ENCODE data around the gene FOXF1.

FOXF1 gene

DNA sequence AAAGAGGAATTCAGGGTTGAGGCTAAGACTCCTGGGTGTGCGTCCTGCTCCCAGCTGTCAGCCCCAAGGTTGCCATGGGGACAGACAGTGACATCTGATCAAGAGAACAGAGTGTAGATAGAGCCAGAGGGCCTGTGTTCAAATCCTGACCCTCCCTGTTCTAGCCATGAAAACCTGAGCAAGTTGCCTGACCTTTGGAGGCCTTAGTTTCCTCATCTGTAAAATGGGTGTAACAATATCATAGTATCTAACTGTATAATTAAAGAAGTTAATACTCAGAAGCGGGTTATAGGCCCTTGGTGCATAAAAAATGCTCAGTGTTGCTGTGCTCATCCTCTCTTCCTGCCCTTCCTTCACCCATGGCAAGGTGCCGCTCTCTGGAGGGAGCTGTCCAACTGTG lies 28.7 kb upstream of the FOXF1 start:
- TF ChIP-seq CTBP1 (IDR thresholded peaks at IDR 0.05; ENCODE audit: borderline replicate concordance) (no peak), FOXA1 (IDR thresholded peaks at IDR 0.05) (no peak), FOXK2 (IDR thresholded peaks at IDR 0.05) (no peak), ZNF384 (IDR thresholded peaks at IDR 0.05) (no peak), L3MBTL2 (conservative IDR thresholded peaks at IDR 0.05) (no peak), BHLHE40 (IDR thresholded peaks at IDR 0.05; ENCODE audit: borderline replicate concordance) (no peak), HDGF (IDR thresholded peaks at IDR 0.05; ENCODE audit: borderline replicate concordance) (no peak), SP1 (IDR thresholded peaks at IDR 0.05) (no peak), FOXM1 (IDR thresholded peaks at IDR 0.05; ENCODE audit: borderline replicate concordance) (no peak)
- ChIA-PET CTCF (no interaction called here), POLR2A (no interaction called here)
- no peak for DNase-seq (ENCODE audit: extremely low spot score)

DNA sequence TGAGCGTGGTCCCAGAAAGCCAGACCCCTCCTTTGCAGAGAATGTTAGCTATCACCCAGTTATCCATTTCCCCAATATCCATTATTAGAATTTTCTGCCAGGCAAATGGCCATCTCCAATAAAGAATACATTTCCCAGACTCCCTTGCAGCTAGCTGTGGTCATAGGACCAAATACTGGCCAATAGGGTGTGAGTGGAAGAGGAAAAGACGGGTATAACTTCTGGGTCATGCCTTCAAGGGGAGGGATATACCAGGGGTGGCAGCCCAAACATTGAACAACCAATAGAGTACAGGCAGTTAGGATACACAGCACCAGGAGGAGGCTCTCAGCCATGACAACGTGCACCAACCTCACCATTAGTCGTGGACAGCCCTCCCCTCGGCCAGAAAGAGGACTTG lies 26.1 kb upstream of the FOXF1 start:
- no peak for TF ChIP-seq FOXM1 (IDR thresholded peaks at IDR 0.05; ENCODE audit: borderline replicate concordance)
- no peak for TF ChIP-seq CTBP1 (IDR thresholded peaks at IDR 0.05; ENCODE audit: borderline replicate concordance)
- TF ChIP-seq TARDBP (IDR thresholded peaks at IDR 0.05): no peak
- ChIA-PET CTCF (no interaction called here), POLR2A (no interaction called here)
- no peak for DNase-seq (ENCODE audit: extremely low spot score)

DNA sequence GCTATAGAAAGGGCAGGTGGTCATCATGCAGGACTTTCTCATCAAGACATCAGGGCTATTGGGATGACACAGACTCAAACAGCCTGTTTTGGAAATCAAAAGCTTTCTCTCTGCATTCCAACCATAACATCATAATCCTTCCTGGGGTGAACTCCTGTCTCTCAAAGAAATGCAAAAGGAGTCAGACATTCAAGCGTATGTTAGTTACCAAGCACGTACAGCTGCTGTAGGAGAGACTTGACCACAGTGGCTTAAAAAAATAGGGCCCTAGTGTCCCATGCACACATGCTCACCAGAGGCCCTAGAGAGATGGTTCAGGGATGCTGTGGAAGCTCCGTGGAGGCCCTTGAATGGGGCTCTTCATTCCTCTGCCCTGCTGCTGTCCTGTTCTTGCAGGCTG lies 24.6 kb upstream of the FOXF1 start:
- DNase-seq (ENCODE audit: extremely low spot score): no peak
- ChIA-PET CTCF (no interaction called here), POLR2A (no interaction called here)
- TF ChIP-seq NFRKB (IDR thresholded peaks at IDR 0.05): no peak
- no peak for TF ChIP-seq SP1 (IDR thresholded peaks at IDR 0.05)
- no peak for TF ChIP-seq FOXK2 (IDR thresholded peaks at IDR 0.05)

DNA sequence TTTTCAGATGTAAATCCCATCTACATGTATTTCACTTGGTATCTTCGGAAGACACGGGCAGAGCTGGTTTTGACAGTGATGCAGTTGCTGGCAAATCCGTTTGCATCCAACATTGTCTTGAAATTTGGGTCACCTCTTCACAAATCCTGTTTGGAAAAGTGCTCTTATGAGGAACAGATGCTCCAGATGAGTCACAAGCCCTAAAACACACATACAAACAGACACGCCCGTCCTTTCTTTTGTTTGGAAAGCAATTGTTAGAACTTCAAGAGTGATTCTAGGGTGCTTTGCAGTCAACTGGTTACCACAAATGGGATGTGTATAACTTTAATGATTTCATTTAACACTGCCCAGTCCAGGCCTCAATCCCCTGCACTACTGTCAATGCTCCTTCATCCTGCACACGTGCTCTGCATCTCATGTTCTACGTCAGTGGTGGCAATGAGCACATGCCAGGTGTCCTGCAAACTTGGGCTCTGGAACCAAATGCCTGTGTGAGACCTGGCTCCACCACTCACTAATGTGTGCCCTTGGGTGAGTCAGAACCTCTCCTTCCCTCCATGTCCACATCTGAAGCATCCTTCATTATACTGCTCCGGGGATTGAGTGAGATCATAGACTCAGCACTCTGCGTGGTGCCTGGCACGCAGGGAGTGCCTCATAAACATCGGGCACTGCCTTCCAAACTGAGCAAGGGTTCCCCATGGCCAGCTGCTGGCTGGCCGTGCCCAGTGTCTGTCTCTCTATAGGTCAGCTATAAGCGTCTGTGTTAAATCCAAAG lies 19.3 kb upstream of the FOXF1 start:
- CTCF ChIA-PET: no interaction called here
- no peak for TF ChIP-seq FOXA1 (IDR thresholded peaks at IDR 0.05)
- TF ChIP-seq SUZ12 (IDR thresholded peaks at IDR 0.05): no peak
- no peak for TF ChIP-seq CTBP1 (IDR thresholded peaks at IDR 0.05; ENCODE audit: borderline replicate concordance)
- TF ChIP-seq ZNF384 (IDR thresholded peaks at IDR 0.05): no peak
- TF ChIP-seq, protein P1, sequence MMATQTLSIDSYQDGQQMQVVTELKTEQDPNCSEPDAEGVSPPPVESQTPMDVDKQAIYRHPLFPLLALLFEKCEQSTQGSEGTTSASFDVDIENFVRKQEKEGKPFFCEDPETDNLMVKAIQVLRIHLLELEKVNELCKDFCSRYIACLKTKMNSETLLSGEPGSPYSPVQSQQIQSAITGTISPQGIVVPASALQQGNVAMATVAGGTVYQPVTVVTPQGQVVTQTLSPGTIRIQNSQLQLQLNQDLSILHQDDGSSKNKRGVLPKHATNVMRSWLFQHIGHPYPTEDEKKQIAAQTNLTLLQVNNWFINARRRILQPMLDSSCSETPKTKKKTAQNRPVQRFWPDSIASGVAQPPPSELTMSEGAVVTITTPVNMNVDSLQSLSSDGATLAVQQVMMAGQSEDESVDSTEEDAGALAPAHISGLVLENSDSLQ (IDR thresholded peaks at IDR 0.05): no peak
- no peak for TF ChIP-seq BHLHE40 (IDR thresholded peaks at IDR 0.05; ENCODE audit: borderline replicate concordance)
- no peak for TF ChIP-seq FOXK2 (IDR thresholded peaks at IDR 0.05)
- no peak for TF ChIP-seq HDGF (IDR thresholded peaks at IDR 0.05; ENCODE audit: borderline replicate concordance)
- TF ChIP-seq L3MBTL2 (conservative IDR thresholded peaks at IDR 0.05): no peak
- no peak for TF ChIP-seq TARDBP (IDR thresholded peaks at IDR 0.05)
- TF ChIP-seq FOXM1 (IDR thresholded peaks at IDR 0.05; ENCODE audit: borderline replicate concordance): no peak
- DNase-seq (ENCODE audit: extremely low spot score): no peak
- POLR2A ChIA-PET: no interaction called here

DNA sequence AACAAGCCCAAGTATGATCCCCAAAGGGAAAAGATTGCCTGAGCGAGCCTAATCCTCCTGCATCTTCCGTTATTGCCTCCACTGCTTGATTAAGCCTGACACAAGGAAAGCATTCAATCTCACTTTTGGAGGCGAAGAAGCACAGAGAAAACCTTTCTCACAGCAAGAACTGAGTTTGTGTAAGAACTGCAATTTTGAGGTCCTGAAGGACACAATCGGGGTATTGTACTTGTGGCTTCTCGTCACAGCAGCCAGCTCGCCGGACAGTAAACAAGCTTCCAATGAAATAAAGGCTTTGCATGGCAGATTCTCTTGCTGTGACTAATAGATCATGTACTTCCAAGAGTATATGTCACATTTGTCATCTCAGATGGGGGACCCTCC lies 18.7 kb upstream of the FOXF1 start:
- CTCF ChIA-PET: interaction anchor here (0.6 kb wide), 1 partner anchor 251 kb away, joined by 3 read pairs; no protein-coding TSS in a partner anchor
- POLR2A ChIA-PET: no interaction called here
- TF ChIP-seq ELF4 (IDR thresholded peaks at IDR 0.05) (no peak), SP1 (IDR thresholded peaks at IDR 0.05) (no peak), ARNT (IDR thresholded peaks at IDR 0.05) (no peak), CTBP1 (IDR thresholded peaks at IDR 0.05; ENCODE audit: borderline replicate concordance) (no peak), HDGF (IDR thresholded peaks at IDR 0.05; ENCODE audit: borderline replicate concordance) (no peak), SUZ12 (IDR thresholded peaks at IDR 0.05) (no peak), L3MBTL2 (conservative IDR thresholded peaks at IDR 0.05) (no peak), TARDBP (IDR thresholded peaks at IDR 0.05) (no peak), FOXK2 (IDR thresholded peaks at IDR 0.05) (no peak), FOXM1 (IDR thresholded peaks at IDR 0.05; ENCODE audit: borderline replicate concordance) (no peak), FOXA1 (IDR thresholded peaks at IDR 0.05) (no peak), LEF1 (IDR thresholded peaks at IDR 0.05; ENCODE audit: borderline replicate concordance) (no peak), NFRKB (IDR thresholded peaks at IDR 0.05) (no peak), ZNF384 (IDR thresholded peaks at IDR 0.05) (no peak), BHLHE40 (IDR thresholded peaks at IDR 0.05; ENCODE audit: borderline replicate concordance) (no peak)
- TF ChIP-seq, protein P1 (IDR thresholded peaks at IDR 0.05): no peak
- DNase-seq (ENCODE audit: extremely low spot score): no peak

DNA sequence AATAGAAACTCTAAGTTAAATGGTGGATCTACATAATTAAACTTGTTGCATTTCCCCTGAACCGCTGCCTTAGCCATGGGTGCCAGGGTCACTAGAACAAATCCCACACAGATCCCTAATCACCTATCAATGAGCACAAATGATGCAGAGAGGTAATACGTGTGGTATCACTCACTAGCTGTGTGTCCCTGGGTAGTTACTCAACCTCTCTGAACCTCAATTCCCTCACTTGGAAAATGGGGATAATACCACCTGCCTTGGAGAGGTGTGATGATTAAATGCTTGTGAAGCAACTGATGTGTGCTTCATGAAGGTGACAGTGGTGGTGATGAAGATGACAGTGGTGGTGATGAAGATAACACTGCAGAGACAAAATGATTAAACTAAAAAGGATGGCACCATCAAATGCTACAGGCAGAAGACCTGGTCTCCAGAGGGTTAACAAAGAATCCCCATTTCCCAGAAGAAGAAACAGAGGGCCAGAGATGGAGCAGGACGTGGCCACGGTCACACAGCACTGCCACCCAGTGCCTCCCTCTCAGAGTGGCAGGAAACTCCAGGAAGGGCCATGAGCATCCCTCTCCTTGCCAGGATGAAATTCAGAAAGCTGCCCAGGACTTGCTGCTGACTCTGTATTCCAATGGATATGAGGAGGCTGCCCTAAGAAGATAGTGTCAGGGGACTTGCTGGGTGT lies 17.9 kb upstream of the FOXF1 start:
- CTCF ChIA-PET: interaction anchor here (0.6 kb wide), 1 partner anchor 251 kb away, joined by 3 read pairs; no protein-coding TSS in a partner anchor
- TF ChIP-seq TARDBP (IDR thresholded peaks at IDR 0.05) (no peak), FOXA1 (IDR thresholded peaks at IDR 0.05) (no peak), L3MBTL2 (conservative IDR thresholded peaks at IDR 0.05) (no peak), SP1 (IDR thresholded peaks at IDR 0.05) (no peak), FOXK2 (IDR thresholded peaks at IDR 0.05) (no peak), ARNT (IDR thresholded peaks at IDR 0.05) (no peak), CTBP1 (IDR thresholded peaks at IDR 0.05; ENCODE audit: borderline replicate concordance) (no peak), SUZ12 (IDR thresholded peaks at IDR 0.05) (no peak), ZNF384 (IDR thresholded peaks at IDR 0.05) (no peak), BHLHE40 (IDR thresholded peaks at IDR 0.05; ENCODE audit: borderline replicate concordance) (no peak), ELF4 (IDR thresholded peaks at IDR 0.05) (no peak), FOXM1 (IDR thresholded peaks at IDR 0.05; ENCODE audit: borderline replicate concordance) (no peak), HDGF (IDR thresholded peaks at IDR 0.05; ENCODE audit: borderline replicate concordance) (no peak), LEF1 (IDR thresholded peaks at IDR 0.05; ENCODE audit: borderline replicate concordance) (no peak), NFRKB (IDR thresholded peaks at IDR 0.05) (no peak)
- TF ChIP-seq, protein P1 (IDR thresholded peaks at IDR 0.05): no peak
- no peak for DNase-seq (ENCODE audit: extremely low spot score)
- POLR2A ChIA-PET: no interaction called here

All from HEK293T (cell line).